CD4-positive, alpha-beta memory T cell (primary cell): ENCODE measurements around the gene NAP1L4. TPM values are rescaled to one million over a fixed set of nuclear protein-coding genes. Genes with fewer than 3 reads are reported as not detected.
A peak's percentile ranks its signal among the peaks of the same experiment; 100 is the strongest.

Experiments
- CTCF ChIA-PET: fragments of 350-600 bp; sonication (Branson Sonifier 250); formaldehyde crosslinking; loops from one replicate; lab custom pipeline; 2021; ENCODE audit warnings: inconsistent platforms; ENCODE audit not compliant: partially characterized antibody; lab: Charles Lee
- POLR2A ChIA-PET: fragments of 350-600 bp; sonication (Branson Sonifier 250); formaldehyde crosslinking; loops from one replicate; lab custom pipeline; 2021; ENCODE audit not compliant: partially characterized antibody; lab: Charles Lee
- DNase-seq, 5 donors: peaks; one replicate each; pipeline versions ENCODE4 v3.0.0 to v3.0.0-alpha.2; 2020 to 2022; ENCODE audit warnings: mixed read lengths in 1 of 5
- H3K27ac ChIP-seq: one replicate; pipeline ENCODE4 v1.7.0; 2013; ENCODE audit warnings: low read depth, low read length
- H3K27me3 ChIP-seq: 2 replicates; pipeline ENCODE4 v1.7.0; 2013; ENCODE audit warnings: mild to moderate bottlenecking, low read length, moderate library complexity; ENCODE audit not compliant: insufficient read depth
- H3K36me3 ChIP-seq: 2 replicates; pipeline ENCODE4 v1.7.0; 2013; ENCODE audit warnings: mild to moderate bottlenecking, low read length, moderate library complexity; ENCODE audit not compliant: insufficient read depth
- H3K4me1 ChIP-seq: 2 replicates; pipeline ENCODE4 v1.7.0; 2013; ENCODE audit warnings: mild to moderate bottlenecking, low read length, moderate library complexity; ENCODE audit not compliant: insufficient read depth
- H3K4me3 ChIP-seq, 2 donors: one replicate each; pipeline ENCODE4 v1.7.0; 2013; ENCODE audit warnings: low read length in 2 of 2, mild to moderate bottlenecking in 1 of 2
- H3K9me3 ChIP-seq, 2 donors: one replicate each; pipeline ENCODE4 v1.7.0; 2013; ENCODE audit warnings: low read length in 2 of 2, control low read depth in 1 of 2; ENCODE audit not compliant: control insufficient read depth in 1 of 2
- H3K27ac Mint-ChIP-seq, 7 donors: one replicate each; pipeline ENCODE4 v1.8.0; 2020 to 2021; ENCODE audit warnings: mixed read lengths in 7 of 7, mild to moderate bottlenecking in 6 of 7, inconsistent platforms in 3 of 7, moderate library complexity in 3 of 7
- H3K27me3 Mint-ChIP-seq, 2 donors: one replicate each; pipeline ENCODE4 v1.8.0; 2020 to 2021; ENCODE audit warnings: mixed read lengths in 2 of 2
- H3K36me3 Mint-ChIP-seq, 2 donors: one replicate each; pipeline ENCODE4 v1.8.0; 2020 to 2021; ENCODE audit warnings: mixed read lengths in 2 of 2, inconsistent platforms in 1 of 2, mild to moderate bottlenecking in 1 of 2
- H3K4me1 Mint-ChIP-seq, 4 donors: one replicate each; pipeline ENCODE4 v1.8.0; 2020 to 2021; ENCODE audit warnings: mixed read lengths in 4 of 4, mild to moderate bottlenecking in 1 of 4
- H3K4me3 Mint-ChIP-seq, 8 donors: one replicate each; pipeline ENCODE4 v1.8.0; 2020 to 2021; ENCODE audit warnings: mixed read lengths in 8 of 8, mild to moderate bottlenecking in 7 of 8, moderate library complexity in 6 of 8, inconsistent platforms in 3 of 8
- H3K9me3 Mint-ChIP-seq, 8 donors: one replicate each; pipeline ENCODE4 v1.8.0; 2020 to 2021; ENCODE audit warnings: mixed read lengths in 8 of 8, mild to moderate bottlenecking in 5 of 8, inconsistent platforms in 3 of 8, moderate library complexity in 1 of 8
- intact Hi-C: fragments of 100-400 bp; cut with micrococcal nuclease; formaldehyde crosslinking; loops from one replicate; pipeline ENCODE4 v1.15.1; 2023
- polyA plus RNA-seq, 2 donors: library from polyadenylated mRNA; unstranded; fragments of 300-500 nt; fragmentation: Illumina TruSeq; gene quantifications; one replicate each; pipeline ENCODE4 v1.2.3, GENCODE V29; 2021
- total RNA-seq, 2 experiments: library from RNA; stranded (reverse); gene quantifications; one replicate each; pipeline ENCODE4 v1.2.3, GENCODE V29; 2021

NAP1L4 gene
- total and polyA plus RNA-seq, 4 experiments from 2014 or later: 153 to 303 (median 230) TPM

- H3K36me3 Mint-ChIP-seq: peaks cover 33 to 72% of the 10 kb centered on the region in 2 donors
- DNase-seq: no peak
- Histone ChIP-seq H3K36me3 (peaks cover 62% of the 10 kb centered on the region), H3K9me3 (no peaks in the 10 kb centered on the region), H3K27me3 (no peaks in the 10 kb centered on the region), H3K4me3 (no peak overlapping the region), H3K4me1 (peaks cover 24% of the 10 kb centered on the region), H3K27ac (no peak overlapping the region)
- intact Hi-C loops: no loop called here
- ChIA-PET CTCF (interaction anchor here (3.3 to 3.7 kb wide), 4 partner anchors 23 to 46 kb away, joined by 19 to 49 read pairs (median 28); no protein-coding TSS in a partner anchor), POLR2A (interaction anchor here (2.1 kb wide), 1 partner anchor 37 kb away, joined by 18 read pairs; no protein-coding TSS in a partner anchor)
- peaks cover 25 to 57% (median 42%) of the 10 kb centered on the region in 4 donors for H3K4me1 Mint-ChIP-seq
- H3K27me3 Mint-ChIP-seq: no peaks in the 10 kb centered on the region
- no peak overlapping the region for H3K4me3 Mint-ChIP-seq
- peak overlapping the region in 3 of 7 donors; percentile 72 to 88 (median 76) for H3K27ac Mint-ChIP-seq
- H3K9me3 Mint-ChIP-seq: no peaks in the 10 kb centered on the region
Measured at GRCh38 chr11:2977113-2977512, 15.0 kb downstream of the NAP1L4 start.

GRCh38 chr11:2976294-2977063 is 15.7 kb downstream of the NAP1L4 start:
- CTCF ChIA-PET: interaction anchor here (0.9 to 3.7 kb wide), 13 partner anchors 10 to 443 kb away, joined by 3 to 49 read pairs (median 7); no protein-coding TSS in a partner anchor
- Mint-ChIP-seq H3K27ac (peak overlapping the region in 5 of 7 donors; percentile 8 to 88 (median 72)), H3K36me3 (peaks cover 36 to 72% of the 10 kb centered on the region in 2 donors), H3K27me3 (no peaks in the 10 kb centered on the region), H3K4me1 (peaks cover 19 to 51% (median 36%) of the 10 kb centered on the region in 4 donors), H3K4me3 (peak overlapping the region in 1 of 8 donors; percentile 58), H3K9me3 (no peaks in the 10 kb centered on the region)
- Histone ChIP-seq H3K27ac (no peak overlapping the region), H3K4me3 (no peak overlapping the region), H3K9me3 (no peaks in the 10 kb centered on the region), H3K27me3 (no peaks in the 10 kb centered on the region), H3K4me1 (peaks cover 19% of the 10 kb centered on the region), H3K36me3 (peaks cover 68% of the 10 kb centered on the region)
- DNase-seq: no peak
- POLR2A ChIA-PET: interaction anchor here (0.7 to 2.4 kb wide), 7 partner anchors 10 to 115 kb away, joined by 3 to 18 read pairs (median 4); no protein-coding TSS in a partner anchor
- intact Hi-C loops: no loop called here

- Histone ChIP-seq H3K4me1 (peaks cover 12% of the 10 kb centered on the region), H3K36me3 (peaks cover 76% of the 10 kb centered on the region), H3K27me3 (no peaks in the 10 kb centered on the region), H3K4me3 (no peak overlapping the region), H3K9me3 (no peaks in the 10 kb centered on the region), H3K27ac (no peak overlapping the region)
- POLR2A ChIA-PET: interaction anchor here (1.5 to 2.4 kb wide), 6 partner anchors 13 to 116 kb away, joined by 3 to 18 read pairs (median 6); no protein-coding TSS in a partner anchor
- H3K27ac Mint-ChIP-seq: peak overlapping the region in 3 of 7 donors; percentile 30 to 69 (median 51)
- peaks cover 21 to 44% (median 36%) of the 10 kb centered on the region in 4 donors for H3K4me1 Mint-ChIP-seq
- H3K27me3 Mint-ChIP-seq: no peaks in the 10 kb centered on the region
- CTCF ChIA-PET: interaction anchor here (0.9 to 3.7 kb wide), 17 partner anchors 10 to 442 kb away, joined by 3 to 49 read pairs (median 5); partner anchors contain the start of gene PHLDA2
- peak; percentile 47 to 63 (median 49) for DNase-seq
- H3K9me3 Mint-ChIP-seq: no peaks in the 10 kb centered on the region
- intact Hi-C loops: loop anchor here (1.0 kb wide), 3 partner anchors 17 to 116 kb away; partner anchors contain the start of gene NAP1L4
- peaks cover 45 to 80% of the 10 kb centered on the region in 2 donors for H3K36me3 Mint-ChIP-seq
- no peak overlapping the region for H3K4me3 Mint-ChIP-seq
Measured at GRCh38 chr11:2975594-2975993, 16.5 kb downstream of the NAP1L4 start.

GRCh38 chr11:2974272-2974671 is 17.9 kb downstream of the NAP1L4 start:
- peaks cover 90% of the 10 kb centered on the region for H3K36me3 ChIP-seq
- POLR2A ChIA-PET: interaction anchor here (0.7 to 2.4 kb wide), 2 partner anchors 14 to 53 kb away, joined by 3 to 7 read pairs; no protein-coding TSS in a partner anchor

GRCh38 chr11:2968341-2968900 is 23.7 kb downstream of the NAP1L4 start:
- Mint-ChIP-seq H3K9me3 (no peaks in the 10 kb centered on the region), H3K27ac (peak overlapping the region in 2 of 7 donors; percentile 13 to 51), H3K4me3 (no peak overlapping the region), H3K36me3 (peaks cover 75 to 95% of the 10 kb centered on the region in 2 donors), H3K4me1 (peaks cover 14 to 33% (median 17%) of the 10 kb centered on the region in 4 donors), H3K27me3 (no peaks in the 10 kb centered on the region)
- Histone ChIP-seq H3K4me3 (no peak overlapping the region), H3K36me3 (peaks cover 93% of the 10 kb centered on the region), H3K27ac (no peak overlapping the region), H3K4me1 (no peaks in the 10 kb centered on the region), H3K27me3 (no peaks in the 10 kb centered on the region), H3K9me3 (no peaks in the 10 kb centered on the region)
- intact Hi-C loops: no loop called here
- DNase-seq: no peak
- ChIA-PET CTCF (interaction anchor here (1.0 to 1.7 kb wide), 3 partner anchors 15 to 53 kb away, joined by 3 to 4 read pairs (median 4); no protein-coding TSS in a partner anchor), POLR2A (interaction anchor here (0.6 to 1.2 kb wide), 4 partner anchors 16 to 46 kb away, joined by 3 to 4 read pairs (median 3); no protein-coding TSS in a partner anchor)

More at GRCh38 chr11:2974272-2974671, 17.9 kb downstream of the NAP1L4 start:
- DNase-seq: no peak
- Mint-ChIP-seq H3K4me3 (no peak overlapping the region), H3K4me1 (peaks cover 23 to 43% (median 36%) of the 10 kb centered on the region in 4 donors), H3K9me3 (no peaks in the 10 kb centered on the region), H3K36me3 (peaks cover 58 to 91% of the 10 kb centered on the region in 2 donors), H3K27ac (peak overlapping the region in 4 of 7 donors; percentile 25 to 55 (median 44)), H3K27me3 (no peaks in the 10 kb centered on the region)
- H3K4me1 ChIP-seq: peaks cover 2% of the 10 kb centered on the region
- no peaks in the 10 kb centered on the region for H3K27me3 ChIP-seq
- CTCF ChIA-PET: interaction anchor here (0.8 to 3.7 kb wide), 11 partner anchors 8 to 441 kb away, joined by 4 to 49 read pairs (median 19); no protein-coding TSS in a partner anchor
- H3K9me3 ChIP-seq: no peaks in the 10 kb centered on the region
- no peak overlapping the region for H3K4me3 ChIP-seq
- H3K27ac ChIP-seq: no peak overlapping the region
- intact Hi-C loops: no loop called here

GRCh38 chr11:2964782-2965181 is 27.3 kb downstream of the NAP1L4 start:
- Mint-ChIP-seq H3K27ac (peak overlapping the region in 1 of 7 donors; percentile 35), H3K9me3 (no peaks in the 10 kb centered on the region), H3K36me3 (peaks cover 74 to 94% of the 10 kb centered on the region in 2 donors), H3K4me3 (no peak overlapping the region), H3K27me3 (no peaks in the 10 kb centered on the region), H3K4me1 (peaks cover 14 to 36% (median 21%) of the 10 kb centered on the region in 4 donors)
- no peak for DNase-seq
- H3K27me3 ChIP-seq: no peaks in the 10 kb centered on the region
- H3K9me3 ChIP-seq: no peaks in the 10 kb centered on the region
- ChIA-PET CTCF (no interaction called here), POLR2A (interaction anchor here (1.2 kb wide), 1 partner anchor 35 kb away, joined by 3 read pairs; no protein-coding TSS in a partner anchor)
- no peak overlapping the region for H3K4me3 ChIP-seq
- intact Hi-C loops: no loop called here
- peaks cover 6% of the 10 kb centered on the region for H3K4me1 ChIP-seq
- no peak overlapping the region for H3K27ac ChIP-seq
- H3K36me3 ChIP-seq: peaks cover 89% of the 10 kb centered on the region
